H1 (cell line): ENCODE measurements around the gene CCNY. TPM values are rescaled to one million over a fixed set of nuclear protein-coding genes. Genes with fewer than 3 reads are reported as not detected.
A peak's percentile ranks its signal among the peaks of the same experiment; 100 is the strongest.

Experiments
- CTCF ChIA-PET: fragments of 300-600 bp; sonication (Branson Sonifier 250); formaldehyde crosslinking; loops from one replicate; lab custom pipeline; 2021; ENCODE audit not compliant: partially characterized antibody; lab: Charles Lee
- POLR2A ChIA-PET: fragments of 300-600 bp; sonication (Branson Sonifier 250); formaldehyde crosslinking; loops from one replicate; lab custom pipeline; 2021; ENCODE audit warnings: inconsistent platforms; ENCODE audit not compliant: partially characterized antibody; lab: Charles Lee
- DNase-seq, 2 experiments: peaks; one replicate each; pipeline versions ENCODE4 v3.0.0 to v3.0.0-alpha.2; 2010 to 2022; ENCODE audit warnings: low spot score in 2 of 2, low read depth in 1 of 2, mixed read lengths in 1 of 2
- FAIRE-seq: peaks from 2 replicates; lab custom pipeline; 2011; peaks lifted over from hg19 to GRCh38; lab: Jason Lieb, UNC
- H2AFZ ChIP-seq: 2 replicates; pipeline ENCODE4 v1.8.1; 2012; ENCODE audit warnings: low read length, inconsistent platforms
- H2AK5ac ChIP-seq: 2 replicates; pipeline ENCODE4 v1.6.1; 2013; ENCODE audit warnings: low read depth, low read length
- H2BK120ac ChIP-seq: replicated peaks from 2 replicates; pipeline ENCODE3; 2013; ENCODE audit warnings: low read depth, low read length, inconsistent platforms
- H2BK12ac ChIP-seq: 2 replicates; pipeline ENCODE4 v1.6.1; 2013; ENCODE audit warnings: low read depth, low read length
- H2BK15ac ChIP-seq: 2 replicates; pipeline ENCODE4 v1.6.1; 2013; ENCODE audit warnings: low read length
- H2BK20ac ChIP-seq: 2 replicates; pipeline ENCODE4 v1.6.1; 2013; ENCODE audit warnings: low read length
- H2BK5ac ChIP-seq: 2 replicates; pipeline ENCODE4 v1.6.1; 2013; ENCODE audit warnings: low read depth, low read length
- H3K14ac ChIP-seq: 2 replicates; pipeline ENCODE4 v1.6.1; 2013; ENCODE audit warnings: inconsistent platforms; ENCODE audit not compliant: insufficient read length
- H3K18ac ChIP-seq: 2 replicates; pipeline ENCODE4 v1.6.1; 2013; ENCODE audit warnings: low read length; ENCODE audit errors: extremely low read depth
- H3K23ac ChIP-seq: 2 replicates; pipeline ENCODE4 v1.6.1; 2013; ENCODE audit warnings: inconsistent platforms; ENCODE audit not compliant: insufficient read length
- H3K23me2 ChIP-seq: 2 replicates; pipeline ENCODE4 v1.6.1; 2013; ENCODE audit warnings: low read depth, low read length
- H3K27ac ChIP-seq: 2 replicates; pipeline ENCODE4 v1.6.1; 2011; ENCODE audit warnings: low read depth, low read length, inconsistent platforms
- H3K27me3 ChIP-seq, 4 experiments: replicated peaks in 1 of 4; 1 replicate in 1 of 4; 2 replicates in 3 of 4; pipeline versions ENCODE4 v1.6.1 to v1.8.1; 2011 to 2013; ENCODE audit warnings: low read length in 3 of 4, mild to moderate bottlenecking in 3 of 4, inconsistent platforms in 2 of 4, mixed read lengths in 2 of 4, moderate library complexity in 1 of 4; ENCODE audit not compliant: control insufficient read depth in 3 of 4, insufficient read depth in 3 of 4; ENCODE audit errors: extremely low read depth in 1 of 4
- H3K36me3 ChIP-seq, 4 experiments: 2 replicates each; pipeline versions ENCODE4 v1.6.1 to v1.8.1; 2011 to 2013; ENCODE audit warnings: mild to moderate bottlenecking in 4 of 4, low read length in 3 of 4, moderate library complexity in 2 of 4, control low read depth in 1 of 4, inconsistent platforms in 1 of 4; ENCODE audit not compliant: insufficient read depth in 4 of 4, control insufficient read depth in 2 of 4
- H3K4ac ChIP-seq: replicated peaks from 2 replicates; pipeline ENCODE3; 2013; ENCODE audit warnings: low read length, low read depth, mixed read lengths, inconsistent platforms; ENCODE audit not compliant: insufficient read length
- H3K4me1 ChIP-seq, 4 experiments: replicated peaks in 1 of 4; 1 replicate in 1 of 4; 2 replicates in 3 of 4; pipeline versions ENCODE4 v1.6.1 to v1.8.1; 2011 to 2013; ENCODE audit warnings: low read length in 3 of 4, inconsistent platforms in 2 of 4, mixed read lengths in 1 of 4; ENCODE audit not compliant: insufficient read depth in 4 of 4, control insufficient read depth in 3 of 4
- H3K4me2 ChIP-seq, 2 experiments: 2 replicates each; pipeline versions ENCODE4 v1.6.1 to v1.8.1; 2011 to 2013; ENCODE audit warnings: low read depth in 2 of 2, low read length in 2 of 2, control low read depth in 1 of 2, inconsistent platforms in 1 of 2, mild to moderate bottlenecking in 1 of 2; ENCODE audit not compliant: insufficient read depth in 1 of 2
- H3K4me3 ChIP-seq, 4 experiments: fragments of 200-600, 300-600 bp in 1 of 4; sonication (generic), shearing (Covaris generic), sonication (Bioruptor Twin) in 1 of 4; 2 replicates each; pipeline versions ENCODE4 v1.5.1 to v1.8.1; 2011 to 2016; ENCODE audit warnings: low read length in 4 of 4, low read depth in 3 of 4, control low read depth in 2 of 4, inconsistent platforms in 2 of 4, mild to moderate bottlenecking in 2 of 4, mixed read lengths in 1 of 4, moderate library complexity in 1 of 4; ENCODE audit not compliant: insufficient read depth in 2 of 4; ENCODE audit errors: extremely low read depth in 1 of 4
- H3K56ac ChIP-seq: replicated peaks from 2 replicates; pipeline ENCODE3; 2013; ENCODE audit warnings: low read depth, mild to moderate bottlenecking, mixed read lengths, low read length, inconsistent platforms; ENCODE audit not compliant: insufficient read length
- H3K79me1 ChIP-seq: 2 replicates; pipeline ENCODE4 v1.6.1; 2013; ENCODE audit warnings: low read depth, low read length, control low read depth
- H3K79me2 ChIP-seq, 2 experiments: 2 replicates each; pipeline versions ENCODE4 v1.6.1 to v1.8.1; 2012 to 2013; ENCODE audit warnings: low read length in 2 of 2, mild to moderate bottlenecking in 2 of 2, inconsistent platforms in 1 of 2; ENCODE audit not compliant: insufficient read depth in 2 of 2, control insufficient read depth in 1 of 2
- H3K9ac ChIP-seq, 4 experiments: replicated peaks in 1 of 4; 1 replicate in 1 of 4; 2 replicates in 3 of 4; pipeline versions ENCODE4 v1.6.1 to v1.8.1; 2011 to 2013; ENCODE audit warnings: low read depth in 3 of 4, low read length in 3 of 4, control low read depth in 2 of 4, mild to moderate bottlenecking in 2 of 4, moderate library complexity in 2 of 4, inconsistent platforms in 1 of 4; ENCODE audit errors: extremely low read depth in 1 of 4
- H3K9me3 ChIP-seq, 2 experiments: 2 replicates each; pipeline versions ENCODE4 v1.6.1 to v1.8.1; 2012 to 2013; ENCODE audit warnings: mild to moderate bottlenecking in 2 of 2, moderate library complexity in 2 of 2, control low read depth in 1 of 2, inconsistent platforms in 1 of 2, low read depth in 1 of 2, low read length in 1 of 2, mixed read lengths in 1 of 2; ENCODE audit not compliant: insufficient read depth in 2 of 2
- H4K20me1 ChIP-seq, 2 experiments: replicated peaks in 1 of 2; 2 replicates each; pipeline versions ENCODE3 to v1.8.1; 2011 to 2013; ENCODE audit warnings: inconsistent platforms in 2 of 2, low read length in 2 of 2, mild to moderate bottlenecking in 1 of 2; ENCODE audit not compliant: insufficient read depth in 2 of 2, control insufficient read depth in 1 of 2
- H4K5ac ChIP-seq: 2 replicates; pipeline ENCODE4 v1.6.1; 2013; ENCODE audit warnings: low read length, low read depth, mixed read lengths, inconsistent platforms; ENCODE audit not compliant: insufficient read length
- H4K8ac ChIP-seq: 2 replicates; pipeline ENCODE4 v1.8.0; 2013; ENCODE audit warnings: mild to moderate bottlenecking, moderate library complexity, low read length, inconsistent platforms; ENCODE audit not compliant: insufficient read depth; ENCODE audit errors: extremely low read depth
- H4K91ac ChIP-seq: replicated peaks from 2 replicates; pipeline ENCODE3; 2013; ENCODE audit warnings: low read length, mixed read lengths, inconsistent platforms; ENCODE audit not compliant: insufficient read length
- ASH2L ChIP-seq: fragments of 200-600, 300-600 bp; sonication (generic); IDR thresholded peaks from one replicate; pipeline ENCODE4 v1.7.1; 2017; ENCODE audit warnings: low read length
- BACH1 ChIP-seq: IDR thresholded peaks from 2 replicates; pipeline ENCODE4 v1.6.1; 2012; ENCODE audit warnings: low read length, improper control_type of control experiment
- BCL11A ChIP-seq, 2 experiments: IDR thresholded peaks; one replicate each; pipeline ENCODE4 v1.6.1; 2011; ENCODE audit warnings: low read depth in 2 of 2, low read length in 2 of 2, mild to moderate bottlenecking in 2 of 2
- CREB1 ChIP-seq: IDR thresholded peaks from 2 replicates; pipeline ENCODE4 v1.6.1; 2012; ENCODE audit warnings: inconsistent platforms
- EP300 ChIP-seq, 2 experiments: IDR thresholded peaks; 1 replicate in 1 of 2; 2 replicates in 1 of 2; pipeline ENCODE4 v1.6.1; 2011 to 2012; ENCODE audit warnings: low read depth in 2 of 2, low read length in 2 of 2, mild to moderate bottlenecking in 2 of 2, borderline replicate concordance in 1 of 2, inconsistent platforms in 1 of 2, moderate library complexity in 1 of 2
- FOSL1 ChIP-seq: IDR thresholded peaks from 2 replicates; pipeline ENCODE4 v1.6.1; 2011; ENCODE audit warnings: mild to moderate bottlenecking, low read depth, low read length, moderate library complexity; ENCODE audit not compliant: insufficient read depth
- HDAC2 ChIP-seq, 2 experiments: fragments of 300-600 bp in 1 of 2; sonication (generic) in 1 of 2; IDR thresholded peaks; 2 replicates each; pipeline ENCODE4 v1.6.1; 2011 to 2012; ENCODE audit warnings: low read depth in 2 of 2, low read length in 2 of 2, mild to moderate bottlenecking in 2 of 2, moderate library complexity in 2 of 2, borderline replicate concordance in 1 of 2, inconsistent platforms in 1 of 2
- KDM5A ChIP-seq: fragments of 200-600 bp; IDR thresholded peaks from 2 replicates; pipeline ENCODE4 v1.7.1; 2012; ENCODE audit warnings: mild to moderate bottlenecking, low read length, inconsistent platforms, mixed read lengths
- NRF1 ChIP-seq: IDR thresholded peaks from 2 replicates; pipeline ENCODE4 v1.6.1; 2011; ENCODE audit warnings: mild to moderate bottlenecking, low read depth, low read length, improper control_type of control experiment
- POLR2A ChIP-seq, 2 experiments: IDR thresholded peaks; 1 replicate in 1 of 2; 2 replicates in 1 of 2; pipeline ENCODE4 v1.6.1; 2011; ENCODE audit warnings: low read depth in 2 of 2, low read length in 2 of 2, mild to moderate bottlenecking in 2 of 2; ENCODE audit errors: control extremely low read depth in 1 of 2
- SIX5 ChIP-seq: IDR thresholded peaks from 2 replicates; pipeline ENCODE4 v1.6.1; 2011; ENCODE audit warnings: mild to moderate bottlenecking, low read depth, low read length
- SP2 ChIP-seq: IDR thresholded peaks from 2 replicates; pipeline ENCODE4 v1.6.1; 2012; ENCODE audit warnings: mild to moderate bottlenecking, low read length, inconsistent platforms
- TCF12 ChIP-seq: IDR thresholded peaks from 2 replicates; pipeline ENCODE4 v1.6.1; 2011; ENCODE audit warnings: low read depth, mild to moderate bottlenecking, low read length
- USF2 ChIP-seq: IDR thresholded peaks from 2 replicates; pipeline ENCODE4 v1.6.1; 2011; ENCODE audit warnings: low read length, improper control_type of control experiment
- YY1 ChIP-seq: IDR thresholded peaks from 2 replicates; pipeline ENCODE4 v1.6.1; 2011; ENCODE audit warnings: low read depth, mild to moderate bottlenecking, low read length
- WGBS, 2 experiments: shearing (Covaris generic) in 1 of 2; methylation state at CpG; one replicate each; pipeline versions ENCODE4 v1.1.6 to v1.1.7; 2013 to 2015; ENCODE audit warnings: low lambda C conversion rate in 2 of 2, mixed read lengths in 2 of 2, inconsistent platforms in 1 of 2, low coverage in 1 of 2, missing lambda C conversion rate in 1 of 2; ENCODE audit not compliant: insufficient replicate concordance in 2 of 2, insufficient coverage in 1 of 2, insufficient read length in 1 of 2; ENCODE audit errors: extremely low coverage in 1 of 2, missing lambda C conversion rate in 1 of 2; 5-methylcytosine and 5-hydroxymethylcytosine counted together
- polyA plus RNA-seq, 7 experiments: library from polyadenylated mRNA; depleted of rRNA in 3 of 7; stranded (reverse) in 5 of 7; unstranded in 2 of 7; fragments of >200 nt in 5 of 7; fragments of 200-250 nt in 2 of 7; gene quantifications; 1 replicate in 5 of 7; 2 replicates in 1 of 7; 4 replicates in 1 of 7; pipeline versions ENCODE4 v1.2.1 to v1.2.3, GENCODE V29; 2011 to 2013; ENCODE audit warnings: missing spikeins in 2 of 7, mixed read lengths in 2 of 7
- total RNA-seq: library from RNA; stranded (reverse); fragmentation: NEBNext Ultra II Directional; extraction: Animal tissue kit (Norgen Biotek cat#: 25700); gene quantifications from 2 replicates; pipeline ENCODE4 v1.2.1, GENCODE V29; 2021

Gene CCNY
- total and polyA plus RNA-seq, 2 of the 8 experiments (the other 6 are each of a cell fraction or from before 2014, with no cell fraction given), result 25.3 to 68.2 TPM

DNA sequence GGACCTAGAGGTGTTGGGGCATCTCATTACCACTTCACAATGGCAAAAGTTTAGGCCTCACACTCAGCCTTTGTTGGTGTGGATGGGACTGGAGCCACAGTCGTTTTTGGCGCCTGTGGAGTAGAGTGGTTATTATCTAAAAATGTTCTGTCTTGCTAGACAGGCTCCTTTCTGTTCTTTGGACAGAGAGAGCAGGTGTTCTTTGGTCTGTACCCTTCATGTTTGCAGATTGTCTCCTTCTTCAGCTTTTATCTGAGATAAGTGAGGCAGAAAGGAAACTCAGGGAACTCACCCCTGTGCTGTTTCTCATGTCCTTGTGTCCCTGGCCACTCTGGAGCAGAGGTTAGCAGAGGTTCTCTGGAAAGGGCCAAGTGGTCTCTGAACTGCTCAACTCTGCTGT lies 103.7 kb downstream of the CCNY start:
- H2AFZ ChIP-seq, result no peak overlapping the region
- H3K9me3 ChIP-seq, result no peaks in the 10 kb centered on the region
- H3K4me2 ChIP-seq, result no peak overlapping the region
- H3K79me2 ChIP-seq, result peaks cover 3 to 88% of the 10 kb centered on the region in 2 experiments; a peak in 3 of 4 replicates
- WGBS, 2 experiments, result 94% methylated on average over 2 of the region's 2 CpGs; no CpG with 5 or more reads in 1 of the 2 experiments
- H3K23me2 ChIP-seq, result peaks cover 2% of the 10 kb centered on the region; the same call in 1 of the 2 replicates
- H3K4me3 ChIP-seq, result no peak overlapping the region
- H3K23ac ChIP-seq, result no peak overlapping the region
- no peak overlapping the region for H3K14ac ChIP-seq
- H3K36me3 ChIP-seq, result no peaks in the 10 kb centered on the region; a peak in 1 of 8 replicates
- no peak overlapping the region for H4K5ac ChIP-seq
- H3K4me1 ChIP-seq, result no peaks in the 10 kb centered on the region
- H2BK12ac ChIP-seq, result no peak overlapping the region
- no peak overlapping the region for H3K18ac ChIP-seq
- H2BK20ac ChIP-seq, result no peak overlapping the region
- no peaks in the 10 kb centered on the region for H3K27me3 ChIP-seq
- no peak overlapping the region for H2BK120ac ChIP-seq
- peak overlapping the region; percentile 41; the same call in 1 of the 2 replicates for H4K8ac ChIP-seq
- FAIRE-seq (no peak), DNase-seq (no peak)
- H2BK5ac ChIP-seq, result no peak overlapping the region
- H3K27ac ChIP-seq, result no peak overlapping the region
- H3K4ac ChIP-seq, result no peak overlapping the region
- no peak overlapping the region for H4K91ac ChIP-seq
- POLR2A ChIA-PET, result no interaction called here
- no peak overlapping the region for H2AK5ac ChIP-seq
- H3K56ac ChIP-seq, result no peak overlapping the region
- H4K20me1 ChIP-seq, result no peaks in the 10 kb centered on the region
- no peak overlapping the region for H2BK15ac ChIP-seq
- no peak overlapping the region for H3K9ac ChIP-seq
- CTCF ChIA-PET, result interaction anchor here (1.7 kb wide), 1 partner anchor 12 kb away, joined by 4 read pairs; no protein-coding TSS in a partner anchor
- peaks cover 19% of the 10 kb centered on the region for H3K79me1 ChIP-seq
- TF ChIP-seq CREB1 (no peak), NRF1 (no peak), KDM5A (no peak), SP2 (no peak), TCF12 (no peak), POLR2A (IDR thresholded peaks at IDR 0.05; ENCODE audit: control extremely low read depth in 1 of 2, low read depth in 2 of 2, low read length in 2 of 2) (no peak), SIX5 (no peak), YY1 (no peak), HDAC2 (IDR thresholded peaks at IDR 0.05; ENCODE audit: borderline replicate concordance in 1 of 2, low read depth in 2 of 2, low read length in 2 of 2) (no peak), USF2 (no peak), BCL11A (IDR thresholded peaks at IDR 0.05; ENCODE audit: low read depth in 2 of 2, low read length in 2 of 2) (no peak), EP300 (IDR thresholded peaks at IDR 0.05; ENCODE audit: borderline replicate concordance in 1 of 2, low read depth in 2 of 2, low read length in 2 of 2) (no peak), ASH2L (no peak), BACH1 (no peak), FOSL1 (no peak)
